HG02970 (cell line): Measurements from ENCODE around the gene C6orf58.

Experiments used
- ATAC-seq: cut with Tn5 transposase; IDR thresholded peaks from one replicate; pipeline ENCODE4 v1.9.1; 2021; ENCODE audit warnings: mild to moderate bottlenecking, moderate library complexity, moderate number of reproducible peaks; ENCODE audit not compliant: unreplicated experiment, low FRiP score

The C6orf58 gene

DNA sequence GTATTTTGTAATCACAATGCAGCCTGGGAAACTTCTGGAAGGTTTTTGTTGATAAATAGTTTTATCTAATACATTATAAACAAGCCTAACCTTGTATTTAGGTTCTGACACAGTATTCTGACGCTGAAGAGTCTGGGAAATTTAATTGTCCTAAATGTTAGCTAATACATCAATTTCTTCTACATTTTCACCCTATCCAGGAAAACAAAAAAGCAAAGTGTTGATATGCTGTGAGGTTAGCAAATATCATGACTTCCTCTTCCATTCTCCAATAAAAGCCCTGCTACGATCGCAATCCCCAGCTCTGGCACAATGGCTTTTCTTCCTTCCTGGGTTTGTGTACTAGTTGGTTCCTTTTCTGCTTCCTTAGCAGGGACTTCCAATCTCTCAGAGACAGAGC, at the start of gene C6orf58:
Gene C6orf58 (plus strand): TSS at position 301 of the 400 bp plus-strand sequence. CDS start 12 bp downstream, at position 313.
- ATAC-seq, result no peak

DNA sequence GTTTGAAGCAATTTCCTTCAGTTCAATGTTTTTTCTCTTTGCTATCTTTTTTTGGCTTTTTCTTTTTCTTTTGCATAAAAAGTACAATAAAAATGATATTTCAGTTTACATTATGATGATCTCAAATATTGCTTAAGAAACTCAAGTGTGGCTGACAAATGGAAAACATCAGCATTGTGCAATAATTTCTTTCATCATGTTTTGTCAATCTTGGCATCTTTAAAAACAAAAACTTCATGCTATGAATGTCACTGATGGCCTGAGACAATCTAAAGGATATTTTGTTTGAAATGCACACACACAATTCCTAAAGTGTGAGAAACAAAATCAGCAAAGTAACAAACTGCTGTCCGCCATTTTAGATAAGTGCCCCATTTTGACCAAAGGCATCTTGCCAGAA, 44.0 kb upstream of the C6orf58 start:
- ATAC-seq, result no peak

DNA sequence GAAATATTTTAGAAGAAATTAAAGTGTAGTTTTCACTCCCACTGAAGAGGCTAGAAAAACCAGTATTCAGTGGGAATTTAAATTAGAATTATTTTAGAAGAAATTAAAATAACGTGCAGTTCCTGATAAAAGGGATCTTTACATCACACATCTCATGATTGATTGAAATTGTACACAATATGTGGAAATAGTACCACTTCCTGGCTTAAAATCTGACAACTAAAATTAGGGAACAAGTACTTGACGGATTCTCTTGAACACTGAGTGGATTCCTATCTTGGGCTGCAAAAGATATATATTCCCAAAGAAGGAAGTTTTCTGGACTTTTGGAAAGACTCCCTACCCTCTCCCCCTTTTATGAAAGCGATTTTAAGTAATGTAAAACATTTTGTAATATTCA, 43.2 kb upstream of the C6orf58 start:
- ATAC-seq, result no peak

DNA sequence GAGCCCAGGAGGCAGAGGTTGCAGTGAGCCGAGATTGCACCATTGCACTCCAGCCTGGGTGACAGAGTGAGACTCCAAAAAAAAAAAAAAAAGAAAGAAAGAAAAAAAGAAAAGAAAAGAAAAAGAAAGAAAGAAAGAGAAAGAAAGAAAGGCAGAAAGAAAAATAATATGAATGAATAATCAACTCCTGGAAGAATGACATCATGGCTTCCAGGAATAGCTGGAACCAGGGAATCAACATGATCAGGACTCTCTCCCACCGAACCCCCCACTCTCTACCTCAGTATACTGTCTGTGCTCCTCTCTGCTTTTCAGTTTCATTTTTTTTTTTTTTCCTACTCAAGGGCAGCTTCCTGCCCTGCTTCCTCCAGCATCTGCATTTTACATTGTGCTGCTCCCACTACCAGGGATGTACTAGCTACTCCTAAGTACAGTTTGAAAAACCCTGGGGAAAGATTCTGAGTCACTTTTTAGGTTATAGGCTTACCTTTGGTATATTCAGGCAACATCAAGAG, 38.2 kb upstream of the C6orf58 start:
- no peak for ATAC-seq

DNA sequence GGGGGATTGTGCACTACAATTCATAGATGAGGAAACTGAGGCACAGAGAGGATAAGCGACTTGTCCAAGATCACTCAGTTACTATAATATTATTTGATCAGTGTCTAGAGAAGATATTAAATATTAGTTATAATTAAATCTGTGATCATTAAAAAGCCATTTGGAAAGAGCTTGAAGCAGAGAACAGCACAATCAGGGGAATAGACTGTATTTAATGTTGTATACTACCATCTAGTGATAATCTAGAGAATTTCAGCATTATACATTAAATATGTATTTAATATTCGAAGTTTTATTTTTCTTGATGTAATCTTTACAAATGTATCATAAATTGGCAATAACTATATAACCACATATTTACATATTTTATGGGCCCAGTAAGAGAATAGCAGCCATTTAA, 37.7 kb upstream of the C6orf58 start:
- no peak for ATAC-seq

DNA sequence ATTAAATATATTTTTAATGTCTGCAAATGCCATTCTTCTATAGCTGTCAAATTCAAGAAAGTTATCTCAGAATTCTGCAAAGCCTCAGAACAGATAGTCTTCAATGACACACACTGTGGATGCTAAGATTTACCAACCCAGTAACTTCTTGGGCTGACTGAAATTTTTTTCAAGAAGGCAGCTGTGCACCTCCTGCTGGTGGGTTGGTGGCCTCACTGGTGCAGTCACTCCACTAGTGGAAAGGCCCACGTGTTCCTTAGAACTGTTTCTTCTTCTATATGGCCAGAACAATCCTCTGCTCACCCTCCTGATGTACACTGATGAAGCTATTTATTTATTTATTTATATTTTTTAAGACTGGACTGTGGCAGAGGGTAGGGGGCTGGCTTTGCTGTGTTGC, 29.8 kb upstream of the C6orf58 start:
- no peak for ATAC-seq

DNA sequence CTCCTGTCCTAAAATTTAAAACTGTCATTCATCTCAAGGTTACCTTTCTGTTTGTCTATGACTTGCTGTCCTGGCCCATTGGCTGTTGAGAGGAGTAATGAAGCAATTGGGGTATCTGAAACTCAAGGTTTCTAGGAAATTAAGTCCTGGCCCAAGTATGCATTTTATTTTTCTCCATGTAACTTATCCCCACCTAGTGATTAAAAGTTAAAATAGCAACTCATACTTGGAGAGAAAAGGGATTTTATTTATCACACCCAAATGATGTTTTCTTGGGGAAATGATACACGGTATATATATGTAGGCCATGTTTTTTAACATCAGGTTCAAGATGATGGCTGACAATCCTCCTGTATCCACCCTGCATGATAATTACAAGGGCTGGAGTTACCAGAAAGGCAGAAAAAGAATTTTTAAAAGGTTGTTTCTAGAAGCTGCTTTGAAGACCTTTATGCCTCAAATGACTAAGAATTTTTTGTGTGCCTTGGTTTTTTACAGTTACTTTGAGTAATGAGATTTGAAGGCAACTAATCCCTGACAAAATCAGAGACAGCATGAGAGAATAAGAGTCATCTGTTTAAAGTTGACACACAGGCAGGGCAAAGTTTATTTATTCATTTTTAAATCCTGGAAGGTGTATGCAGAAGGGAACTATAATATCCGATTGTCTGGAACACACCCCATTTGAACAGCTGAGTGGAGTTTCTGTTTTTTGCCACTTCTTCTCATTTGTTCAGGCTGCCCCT, 28.9 kb upstream of the C6orf58 start:
- no peak for ATAC-seq

DNA sequence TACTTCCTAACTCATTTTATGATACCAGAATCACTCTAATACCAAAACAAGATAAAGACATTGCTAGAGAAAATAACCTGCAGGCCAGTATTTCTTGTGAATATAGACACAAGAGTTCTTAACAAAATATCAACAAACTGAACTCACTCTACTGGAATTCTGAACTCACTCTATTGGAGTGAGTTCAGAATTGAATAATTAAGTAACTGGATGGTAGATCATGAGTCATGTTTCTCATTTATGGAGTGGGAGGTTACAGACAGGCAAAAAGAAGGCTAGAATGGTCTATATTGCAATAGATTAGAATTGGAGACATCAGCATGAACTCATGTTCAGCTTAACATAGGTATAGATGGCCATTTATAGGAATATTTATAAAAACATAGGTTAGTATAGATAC, 26.6 kb upstream of the C6orf58 start:
- ATAC-seq, result no peak

DNA sequence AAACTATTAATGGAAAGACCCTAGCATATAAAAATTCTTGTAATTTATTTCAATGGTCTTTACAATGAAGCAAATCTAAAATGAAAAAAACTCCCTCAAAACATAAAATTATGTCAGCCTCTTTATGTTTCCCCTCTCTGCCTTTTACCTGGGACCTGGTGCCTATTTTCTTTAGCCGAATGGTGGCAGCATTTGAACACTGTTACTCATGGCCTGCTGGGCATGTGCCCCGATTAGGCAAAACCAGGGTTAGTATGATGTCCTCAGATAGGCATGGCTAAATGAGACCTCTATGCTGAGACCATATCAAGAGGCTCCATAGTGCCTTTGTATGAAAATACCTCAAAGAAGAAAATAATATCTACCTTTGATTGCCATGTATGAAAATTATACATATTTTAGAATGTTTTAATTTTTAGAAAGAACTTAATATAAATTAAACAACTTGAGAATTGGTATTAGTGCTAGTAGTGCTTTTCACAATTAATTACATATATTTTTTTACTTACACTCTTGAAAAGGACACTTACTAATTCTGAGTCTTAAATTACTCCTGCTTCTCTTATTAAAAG, 22.5 kb upstream of the C6orf58 start:
- no peak for ATAC-seq

DNA sequence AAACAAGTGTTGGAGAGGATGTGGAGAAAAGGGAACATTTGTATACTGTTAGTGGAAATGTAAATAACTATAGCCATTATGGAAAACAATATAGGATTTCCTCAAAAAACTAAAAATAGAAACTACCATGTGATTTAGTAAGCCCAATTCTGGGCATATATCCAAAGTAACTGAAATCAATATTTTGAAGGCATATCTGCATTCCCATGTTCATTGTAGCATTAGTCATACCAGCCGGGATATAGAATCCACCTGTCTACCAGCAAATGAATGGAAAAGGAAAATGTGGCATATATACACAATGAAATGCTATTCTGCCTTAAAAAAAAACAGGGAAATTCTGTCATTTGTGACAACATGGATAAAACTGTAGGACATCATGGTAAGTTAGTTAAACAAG, 15.3 kb upstream of the C6orf58 start:
- ATAC-seq, result no peak

DNA sequence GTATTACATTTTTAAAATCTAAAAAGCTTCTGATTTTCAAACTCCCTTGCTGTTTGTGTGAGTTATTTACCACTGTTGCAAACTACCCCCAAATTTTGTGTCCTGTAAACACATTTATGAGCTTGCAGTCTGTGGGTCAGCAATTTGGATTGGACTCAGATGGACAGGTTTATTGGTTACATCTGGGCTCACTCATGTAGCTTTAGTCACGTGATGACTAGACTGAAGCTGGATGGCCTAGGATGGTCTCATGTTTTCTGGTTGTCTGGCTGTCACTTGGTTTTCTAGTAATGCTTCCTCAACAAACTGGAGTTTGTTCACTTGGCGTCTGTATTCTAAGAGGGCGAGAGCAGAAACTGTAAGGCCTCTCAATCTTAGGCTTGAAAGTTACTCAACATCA, 12.2 kb upstream of the C6orf58 start:
- ATAC-seq, result no peak

DNA sequence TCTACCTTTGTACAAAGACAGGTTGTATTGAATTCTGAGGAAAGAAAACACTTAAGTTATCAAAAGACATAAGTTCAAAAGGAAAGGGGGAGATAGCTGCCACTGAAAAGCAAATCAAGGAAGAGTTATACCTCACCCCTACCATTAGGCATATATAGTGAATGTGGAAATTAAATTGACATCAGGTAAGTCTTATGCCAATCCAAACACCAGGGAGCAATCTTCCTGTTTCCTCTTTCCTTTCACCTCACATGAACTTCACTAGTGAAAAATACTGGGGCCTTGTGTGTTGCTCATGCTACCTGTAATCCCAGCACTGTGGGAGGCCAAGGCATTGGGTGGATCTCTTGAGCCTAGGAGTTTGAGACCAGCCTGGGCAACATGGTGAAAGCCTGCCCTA, 10.9 kb upstream of the C6orf58 start:
- ATAC-seq, result no peak

DNA sequence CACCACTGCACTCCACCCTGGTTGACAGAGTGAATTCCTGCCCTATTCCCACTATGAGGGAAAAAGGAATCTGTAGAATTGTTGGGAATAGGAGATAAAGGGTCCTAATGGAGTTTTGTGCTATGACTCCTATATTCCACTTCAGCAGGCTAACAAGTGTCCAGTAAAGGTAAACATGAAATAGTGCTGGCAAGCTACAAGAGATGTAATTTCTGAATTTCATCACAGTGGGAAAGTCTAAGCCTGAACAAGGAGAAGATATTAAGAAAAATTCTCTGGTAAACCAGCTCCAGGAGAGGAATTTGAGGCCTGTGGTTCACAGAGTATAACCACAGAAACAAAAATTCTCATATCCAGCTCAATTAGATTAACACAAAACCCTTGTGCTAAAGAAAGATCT, 10.3 kb upstream of the C6orf58 start:
- ATAC-seq, result no peak

DNA sequence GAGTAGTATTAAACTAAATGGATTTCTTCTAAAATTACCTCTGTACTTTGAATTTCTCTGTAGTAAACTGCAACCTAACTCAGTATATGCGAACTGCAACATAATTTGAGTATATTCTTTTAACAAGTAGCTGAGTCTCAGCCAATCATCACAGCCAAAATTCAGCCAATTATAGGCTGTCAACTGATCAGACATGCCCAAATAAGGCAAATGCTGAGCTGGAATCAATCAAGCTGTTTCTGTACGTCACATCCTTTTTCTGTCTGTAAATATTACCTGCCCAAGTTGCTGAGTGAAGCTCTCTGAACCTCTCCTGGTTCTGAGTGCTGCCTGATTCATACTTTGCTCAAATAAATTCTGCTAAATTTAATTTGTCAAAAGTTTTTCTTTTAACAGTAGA, 9.5 kb upstream of the C6orf58 start:
- ATAC-seq, result no peak

DNA sequence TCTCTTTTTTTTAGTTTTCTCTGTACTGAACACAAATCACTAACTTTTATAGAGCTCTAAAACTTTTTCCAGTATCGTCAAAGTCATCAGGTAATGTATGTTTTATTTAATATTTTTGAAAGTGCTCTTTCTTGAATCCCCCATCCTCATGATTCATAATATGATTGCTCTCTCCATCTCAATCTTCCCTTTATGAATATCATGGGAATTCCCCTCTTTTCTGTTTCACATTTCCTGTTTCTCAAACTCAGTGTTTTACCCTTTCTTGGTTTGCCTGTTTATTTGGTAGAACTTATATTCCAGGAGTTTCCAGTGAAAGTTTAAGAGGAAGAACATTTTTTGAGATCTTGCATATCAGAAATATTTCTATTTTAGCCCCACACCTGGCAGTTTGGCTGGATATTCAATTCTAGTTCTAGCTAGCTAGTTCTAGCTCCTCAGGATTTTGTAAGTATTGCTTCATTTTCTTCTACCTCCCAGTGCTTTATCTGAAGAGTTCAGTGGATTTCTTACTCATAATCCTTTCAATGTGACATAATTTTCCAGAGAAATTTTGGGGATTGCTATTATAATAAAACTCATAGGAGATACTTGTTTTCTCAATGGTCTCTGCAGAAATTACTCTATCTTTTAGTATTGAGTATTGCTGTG, 6.1 kb upstream of the C6orf58 start:
- ATAC-seq, result no peak

DNA sequence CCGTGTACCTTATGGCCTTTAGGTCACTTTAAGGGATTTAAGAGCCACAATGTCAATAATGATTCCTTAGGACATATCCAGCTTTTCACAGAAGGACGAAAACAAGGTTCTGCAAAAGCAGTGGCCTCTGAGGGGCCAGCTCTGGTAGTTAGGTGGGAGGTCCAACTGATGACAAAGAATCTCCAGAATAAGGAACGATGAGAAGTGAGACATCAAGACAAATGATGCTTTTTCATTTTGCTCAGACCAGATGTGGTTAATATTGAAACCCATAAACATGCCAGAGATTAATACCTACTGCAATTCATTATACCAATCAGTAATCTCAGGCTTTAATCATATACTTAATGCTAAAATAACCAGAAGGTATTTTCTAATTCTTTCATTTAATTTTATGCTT, 1.9 kb downstream of the C6orf58 start:
- ATAC-seq, result no peak

DNA sequence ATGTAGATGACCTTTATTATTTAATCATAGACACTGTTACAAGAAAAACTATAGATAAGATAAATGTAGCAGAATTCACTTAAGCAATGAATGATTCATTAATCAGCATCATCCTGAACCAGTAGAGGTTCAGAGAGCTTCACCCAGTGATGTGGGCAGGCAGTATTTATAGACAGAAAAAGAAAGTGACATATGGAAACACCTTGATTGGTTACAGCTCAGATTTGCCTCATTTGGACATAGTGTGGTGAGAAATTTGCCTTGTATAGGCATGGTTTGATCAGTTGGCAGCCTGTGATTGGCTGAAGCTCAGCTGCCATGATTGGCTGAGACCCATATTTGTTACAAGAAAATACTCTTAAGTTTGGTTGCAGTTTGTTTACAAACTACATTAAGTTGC, 4.6 kb downstream of the C6orf58 start:
- no peak for ATAC-seq

DNA sequence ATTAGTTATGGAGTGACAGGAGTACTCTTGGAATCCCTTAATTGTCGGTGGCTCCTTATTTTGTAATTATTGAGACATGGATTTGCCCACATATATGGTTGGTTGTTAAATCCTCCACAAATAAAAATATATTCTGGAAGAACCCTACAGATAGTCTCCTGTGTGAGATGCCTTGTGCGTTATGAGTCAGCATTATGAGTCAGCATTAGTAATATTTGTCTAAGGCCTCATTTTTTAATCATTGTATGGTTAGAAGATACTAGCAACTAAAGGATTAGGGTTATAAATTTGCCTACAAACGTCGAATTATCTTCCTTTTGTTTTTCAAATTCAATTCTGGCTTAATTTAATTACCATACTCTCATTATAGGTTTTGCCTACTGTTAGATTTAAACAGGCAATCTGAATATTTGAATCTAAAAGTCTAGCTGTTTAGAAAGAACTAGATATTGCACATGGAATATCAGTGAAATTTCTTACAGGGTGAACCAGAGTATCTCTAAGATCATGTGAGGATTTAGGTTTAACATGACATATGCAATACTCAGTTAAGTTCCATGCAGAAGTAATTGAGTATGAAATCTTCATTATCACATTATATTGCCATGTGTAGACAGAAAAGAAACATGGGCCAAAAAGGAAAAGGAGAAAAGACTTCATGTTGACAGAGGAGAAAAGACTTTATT, 5.9 kb downstream of the C6orf58 start:
- no peak for ATAC-seq

DNA sequence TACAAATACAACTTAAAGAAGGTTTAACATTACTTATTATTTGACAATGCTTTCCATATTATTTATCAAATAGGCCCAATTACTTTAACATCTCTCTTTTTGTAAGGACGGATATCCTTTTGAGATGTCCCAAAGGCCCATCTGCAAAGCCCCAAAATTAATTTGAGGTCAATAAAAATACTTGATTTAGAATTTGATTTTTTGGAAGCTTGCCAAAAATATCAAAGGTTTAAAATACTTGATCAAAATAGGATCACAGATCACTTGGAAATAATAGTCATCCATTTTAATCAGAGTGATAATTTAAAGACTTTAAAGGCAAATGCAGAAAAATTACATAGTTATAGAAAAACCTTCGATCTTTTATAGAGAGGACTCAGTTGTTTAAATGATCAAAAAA, 8.1 kb downstream of the C6orf58 start:
- no peak for ATAC-seq

DNA sequence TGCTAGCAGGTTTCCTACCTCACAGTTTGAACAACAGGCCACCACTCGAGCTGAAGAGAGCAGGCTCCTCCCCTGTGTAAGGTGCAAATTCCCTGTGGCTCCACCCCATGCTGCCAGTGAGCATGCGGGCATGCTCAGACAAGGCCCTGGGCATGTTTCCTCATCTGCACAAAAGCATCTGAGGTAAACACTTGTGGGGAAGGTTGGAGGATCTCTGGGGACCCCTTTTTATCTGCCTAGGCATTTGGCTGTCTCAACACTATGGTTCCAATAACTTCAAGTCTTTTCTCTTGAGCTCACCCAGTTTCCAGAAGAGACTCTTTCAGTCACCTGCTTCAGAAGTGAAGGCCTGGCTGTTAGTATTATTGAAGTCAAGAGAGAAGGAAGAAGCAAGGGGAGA, 9.4 kb downstream of the C6orf58 start:
- no peak for ATAC-seq

DNA sequence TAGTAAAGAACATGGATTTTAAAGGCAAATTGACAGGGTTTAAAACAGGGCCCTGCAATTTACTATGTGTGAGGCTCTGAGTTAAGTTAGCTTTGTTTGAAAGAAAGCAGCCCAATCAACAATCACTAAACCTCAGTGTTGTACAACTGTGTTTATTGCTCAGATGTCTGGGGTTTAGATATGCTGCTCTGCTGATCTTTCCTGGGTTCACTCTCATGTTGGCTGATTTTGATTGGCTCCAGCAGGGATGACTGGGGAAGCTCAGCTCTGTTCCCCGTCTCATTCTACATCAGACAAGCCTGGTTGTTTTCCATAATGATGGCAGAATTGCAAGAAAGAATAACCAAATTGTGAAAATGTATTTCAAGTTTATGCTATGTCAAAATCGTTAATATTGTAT, 10.9 kb downstream of the C6orf58 start:
- no peak for ATAC-seq
